HCT116 (cell line): ENCODE results near the gene EPDR1. TPM values are rescaled to one million over a fixed set of nuclear protein-coding genes. Genes with fewer than 3 reads are reported as not detected.

ENCODE experiments used
- ATAC-seq: fragments of 200-7000 bp; cut with Tn5 transposase; 2 replicates; pipeline ENCODE4 v1.9.1; 2020; ENCODE audit warnings: mild to moderate bottlenecking, moderate library complexity
- BruUV-seq: library from RNA; stranded (reverse); fragments of 400-500 nt; replicated peaks from 2 replicates; lab custom pipeline; 2021; lab: Mats Ljungman, UMichigan
- CTCF ChIA-PET: fragments of 300-600 bp; sonication (Branson Sonifier 250); formaldehyde crosslinking; loops from one replicate; lab custom pipeline; 2021; ENCODE audit warnings: antibody characterized with exemption; lab: Charles Lee
- POLR2A ChIA-PET: fragments of 300-600, 350-600 bp; sonication (Branson Sonifier 250); formaldehyde crosslinking; loops from one replicate; lab custom pipeline; 2021; ENCODE audit warnings: antibody characterized with exemption; lab: Charles Lee
- RAD21 ChIA-PET, 2 experiments: fragments of 300-600 bp; sonication (Branson Sonifier 250); formaldehyde crosslinking; loops; one replicate each; lab custom pipeline; 2023; ENCODE audit warnings: low total read pairs in 2 of 2; ENCODE audit not compliant: uncharacterized antibody in 2 of 2, unreplicated experiment in 2 of 2, low non-redundant PET in 1 of 2; lab: Charles Lee
- DNase-seq: peaks from one replicate; pipeline ENCODE4 v3.0.0-alpha.2; 2010; ENCODE audit warnings: low read depth, low spot score
- H2AFZ ChIP-seq: fragments of 200-600 bp; shearing (Covaris generic), sonication (generic); 2 replicates; pipeline ENCODE4 v1.6.1; 2017; ENCODE audit warnings: low read depth, mixed run types, mixed read lengths, antibody characterized with exemption, low read length; ENCODE audit not compliant: poor library complexity, severe bottlenecking
- H3K27ac ChIP-seq: 2 replicates; pipeline ENCODE4 v1.5.1; 2012; ENCODE audit warnings: low read depth, low read length
- H3K27me3 ChIP-seq: fragments of 200-600 bp; sonication (generic); 2 replicates; pipeline ENCODE4 v1.6.1; 2016; ENCODE audit warnings: mixed run types, low read length, mixed read lengths; ENCODE audit not compliant: insufficient read depth
- H3K36me3 ChIP-seq, 2 experiments: fragments of 200-500 bp in 1 of 2; fragments of 200-600 bp in 1 of 2; sonication (Bioruptor generic) in 1 of 2; sonication (generic) in 1 of 2; 2 replicates each; pipeline versions ENCODE4 v1.5.1 to v1.6.1; 2014 to 2016; ENCODE audit warnings: low read length in 2 of 2, inconsistent platforms in 1 of 2, mixed read lengths in 1 of 2, mixed run types in 1 of 2; ENCODE audit not compliant: insufficient read depth in 2 of 2, control insufficient read depth in 1 of 2
- H3K4me1 ChIP-seq, 2 experiments: fragments of 200-600 bp in 1 of 2; sonication (generic) in 1 of 2; 2 replicates each; pipeline versions ENCODE4 v1.5.1 to v1.6.1; 2012 to 2017; ENCODE audit warnings: low read length in 2 of 2, inconsistent platforms in 1 of 2, mild to moderate bottlenecking in 1 of 2, mixed read lengths in 1 of 2, mixed run types in 1 of 2, moderate library complexity in 1 of 2; ENCODE audit not compliant: insufficient read depth in 2 of 2, control insufficient read depth in 1 of 2
- H3K4me2 ChIP-seq: fragments of 200-600 bp; sonication (generic); 2 replicates; pipeline ENCODE4 v1.6.1; 2017; ENCODE audit warnings: mixed run types, low read length, mixed read lengths
- H3K4me3 ChIP-seq, 2 experiments: fragments of 200-600 bp in 1 of 2; sonication (generic) in 1 of 2; replicated peaks in 1 of 2; 2 replicates each; pipeline ENCODE4 v1.5.1; 2011 to 2016; ENCODE audit warnings: low read length in 2 of 2, control low read depth in 1 of 2, low read depth in 1 of 2, mild to moderate bottlenecking in 1 of 2, mixed read lengths in 1 of 2, mixed run types in 1 of 2
- H3K79me2 ChIP-seq: fragments of 200-600 bp; sonication (generic); 2 replicates; pipeline ENCODE4 v1.6.1; 2017; ENCODE audit warnings: mild to moderate bottlenecking, mixed run types, low read length, moderate library complexity, mixed read lengths; ENCODE audit not compliant: insufficient read depth
- H3K9ac ChIP-seq: fragments of 200-600 bp; sonication (generic); 2 replicates; pipeline ENCODE4 v1.6.1; 2016; ENCODE audit warnings: low read length, mixed read lengths
- H3K9me2 ChIP-seq: fragments of 200-600 bp; sonication (generic), shearing (Covaris generic); 2 replicates; pipeline ENCODE4 v1.6.1; 2017; ENCODE audit warnings: mixed run types, mild to moderate bottlenecking, moderate library complexity; ENCODE audit not compliant: insufficient read depth
- H3K9me3 ChIP-seq, 2 experiments: fragments of 200-500 bp in 1 of 2; fragments of 200-600 bp in 1 of 2; sonication (Bioruptor generic) in 1 of 2; sonication (generic) in 1 of 2; 2 replicates each; pipeline ENCODE4 v1.6.1; 2014 to 2017; ENCODE audit warnings: low read length in 2 of 2, mixed read lengths in 2 of 2, inconsistent platforms in 1 of 2, low read depth in 1 of 2, mild to moderate bottlenecking in 1 of 2, mixed run types in 1 of 2, moderate library complexity in 1 of 2; ENCODE audit not compliant: control insufficient read depth in 1 of 2, insufficient read depth in 1 of 2
- H4K20me1 ChIP-seq: fragments of 200-600 bp; sonication (generic), shearing (Covaris generic); 2 replicates; pipeline ENCODE4 v1.6.1; 2017; ENCODE audit warnings: mixed run types, mild to moderate bottlenecking, moderate library complexity; ENCODE audit not compliant: insufficient read depth
- CBX3 ChIP-seq: IDR thresholded peaks from 2 replicates; pipeline ENCODE4 v1.6.1; 2012; ENCODE audit warnings: low read depth
- EGR1 ChIP-seq: IDR thresholded peaks from 2 replicates; pipeline ENCODE4 v1.6.1; 2012; ENCODE audit warnings: low read depth
- EZH2phosphoT487 ChIP-seq: fragments of 200-600 bp; IDR thresholded peaks from 2 replicates; pipeline ENCODE4 v1.6.1; 2018; ENCODE audit warnings: antibody characterized with exemption, borderline replicate concordance
- FOSL1 ChIP-seq: IDR thresholded peaks from 2 replicates; pipeline ENCODE4 v1.6.1; 2012; ENCODE audit warnings: low read depth
- JUND ChIP-seq: IDR thresholded peaks from 2 replicates; pipeline ENCODE4 v1.6.1; 2012
- POLR2A ChIP-seq: IDR thresholded peaks from 2 replicates; pipeline ENCODE4 v1.7.0; 2011; ENCODE audit warnings: borderline replicate concordance; ENCODE audit not compliant: insufficient read depth, insufficient read length; ENCODE audit errors: extremely low read depth
- POLR2AphosphoS5 ChIP-seq: IDR thresholded peaks from 2 replicates; pipeline ENCODE4 v1.6.1; 2011; ENCODE audit warnings: mild to moderate bottlenecking, low read depth, low read length, moderate library complexity
- SRF ChIP-seq: IDR thresholded peaks from 2 replicates; pipeline ENCODE4 v1.6.1; 2012; ENCODE audit warnings: low read depth
- YY1 ChIP-seq: IDR thresholded peaks from 2 replicates; pipeline ENCODE4 v1.6.1; 2011; ENCODE audit warnings: low read length, low read depth, moderate library complexity, mild to moderate bottlenecking; ENCODE audit not compliant: insufficient replicate concordance; ENCODE audit errors: extremely low read depth
- ZFX ChIP-seq: fragments of 450-650 bp; IDR thresholded peaks from 2 replicates; pipeline ENCODE4 v1.6.1; 2017
- intact Hi-C: fragments of 100-400 bp; cut with micrococcal nuclease; formaldehyde crosslinking; loops from 2 replicates; pipeline ENCODE4 v1.10.0; 2022
- total RNA-seq: library from RNA; stranded (reverse); gene quantifications from one replicate; pipeline ENCODE4 v1.2.1, GENCODE V29; 2021; ENCODE audit not compliant: unreplicated experiment
- TF ChIP-seq, protein P1 (sequence below): IDR thresholded peaks from 2 replicates; pipeline ENCODE4 v1.6.1; 2012; ENCODE audit warnings: low read depth

The EPDR1 gene
- total RNA-seq, 1 experiment from 2014 or later = 8.0 TPM

GRCh38 chr7:37987732-37988131, 67.3 kb downstream of the EPDR1 start (continued):
- no peak for TF ChIP-seq YY1
- TF ChIP-seq EGR1 = no peak
- TF ChIP-seq, protein P1, sequence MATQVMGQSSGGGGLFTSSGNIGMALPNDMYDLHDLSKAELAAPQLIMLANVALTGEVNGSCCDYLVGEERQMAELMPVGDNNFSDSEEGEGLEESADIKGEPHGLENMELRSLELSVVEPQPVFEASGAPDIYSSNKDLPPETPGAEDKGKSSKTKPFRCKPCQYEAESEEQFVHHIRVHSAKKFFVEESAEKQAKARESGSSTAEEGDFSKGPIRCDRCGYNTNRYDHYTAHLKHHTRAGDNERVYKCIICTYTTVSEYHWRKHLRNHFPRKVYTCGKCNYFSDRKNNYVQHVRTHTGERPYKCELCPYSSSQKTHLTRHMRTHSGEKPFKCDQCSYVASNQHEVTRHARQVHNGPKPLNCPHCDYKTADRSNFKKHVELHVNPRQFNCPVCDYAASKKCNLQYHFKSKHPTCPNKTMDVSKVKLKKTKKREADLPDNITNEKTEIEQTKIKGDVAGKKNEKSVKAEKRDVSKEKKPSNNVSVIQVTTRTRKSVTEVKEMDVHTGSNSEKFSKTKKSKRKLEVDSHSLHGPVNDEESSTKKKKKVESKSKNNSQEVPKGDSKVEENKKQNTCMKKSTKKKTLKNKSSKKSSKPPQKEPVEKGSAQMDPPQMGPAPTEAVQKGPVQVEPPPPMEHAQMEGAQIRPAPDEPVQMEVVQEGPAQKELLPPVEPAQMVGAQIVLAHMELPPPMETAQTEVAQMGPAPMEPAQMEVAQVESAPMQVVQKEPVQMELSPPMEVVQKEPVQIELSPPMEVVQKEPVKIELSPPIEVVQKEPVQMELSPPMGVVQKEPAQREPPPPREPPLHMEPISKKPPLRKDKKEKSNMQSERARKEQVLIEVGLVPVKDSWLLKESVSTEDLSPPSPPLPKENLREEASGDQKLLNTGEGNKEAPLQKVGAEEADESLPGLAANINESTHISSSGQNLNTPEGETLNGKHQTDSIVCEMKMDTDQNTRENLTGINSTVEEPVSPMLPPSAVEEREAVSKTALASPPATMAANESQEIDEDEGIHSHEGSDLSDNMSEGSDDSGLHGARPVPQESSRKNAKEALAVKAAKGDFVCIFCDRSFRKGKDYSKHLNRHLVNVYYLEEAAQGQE = no peak
- no peak for TF ChIP-seq ZFX
- no peak for TF ChIP-seq FOSL1
- TF ChIP-seq POLR2AphosphoS5 = no peak
- no peak for TF ChIP-seq JUND
- no peak for TF ChIP-seq EZH2phosphoT487
- TF ChIP-seq SRF = no peak

- DNase-seq = no peak
- Histone ChIP-seq H3K9ac (no peak overlapping the region), H3K4me1 (no peaks in the 10 kb centered on the region), H3K9me2 (no peaks in the 10 kb centered on the region), H3K27me3 (no peaks in the 10 kb centered on the region), H3K4me3 (no peak overlapping the region), H3K36me3 (no peaks in the 10 kb centered on the region), H3K27ac (no peak overlapping the region), H3K4me2 (no peak overlapping the region), H3K9me3 (no peaks in the 10 kb centered on the region), H3K79me2 (no peaks in the 10 kb centered on the region), H2AFZ (no peak overlapping the region), H4K20me1 (no peaks in the 10 kb centered on the region)
- TF ChIP-seq EZH2phosphoT487 (no peak), EGR1 (no peak), POLR2A (no peak), CBX3 (no peak)
- POLR2A ChIA-PET = no interaction called here
- intact Hi-C loops = no loop called here
- CTCF ChIA-PET = interaction anchor here (1.0 kb wide), 1 partner anchor 365 kb away, joined by 3 read pairs; no protein-coding TSS in a partner anchor
- RAD21 ChIA-PET = no interaction called here
- ATAC-seq = no peak
- no TSS peak for BruUV-seq
These were observed 68.5 kb downstream of the EPDR1 start for GRCh38 chr7:37988721-37989650.
